Activated naive CD8-positive, alpha-beta T cell treated with anti-CD3 and anti-CD28 coated beads, Interleukin-2, amount 50 U/mL, for 24 hours (primary cell): Measurements from ENCODE around the gene NANOS2.

Experiments
- ATAC-seq: fragments of 150-1000 bp; cut with Tn5 transposase; one replicate; pipeline ENCODE4 v1.10.0; 2021
- DNase-seq: peaks from one replicate; pipeline ENCODE4 v3.0.0; 2021
- H3K27ac Mint-ChIP-seq: one replicate; pipeline ENCODE4 v1.8.0; 2021; ENCODE audit warnings: mild to moderate bottlenecking, mixed read lengths
- H3K27me3 Mint-ChIP-seq: one replicate; pipeline ENCODE4 v1.8.0; 2021; ENCODE audit warnings: mixed read lengths
- H3K36me3 Mint-ChIP-seq: one replicate; pipeline ENCODE4 v1.8.0; 2021; ENCODE audit warnings: low read depth, mixed read lengths
- H3K4me1 Mint-ChIP-seq: one replicate; pipeline ENCODE4 v1.8.0; 2021; ENCODE audit warnings: mixed read lengths
- H3K4me3 Mint-ChIP-seq: one replicate; pipeline ENCODE4 v1.8.0; 2021; ENCODE audit warnings: mild to moderate bottlenecking, moderate library complexity, mixed read lengths
- H3K9me3 Mint-ChIP-seq: one replicate; pipeline ENCODE4 v1.8.0; 2021; ENCODE audit warnings: mixed read lengths

The NANOS2 gene

GRCh38 chr19:45913874-45914830 is at the start of gene NANOS2:
TSS of gene NANOS2 (minus strand) at chr19:45914778. CDS start at chr19:45914693, 85 bp downstream.
- Mint-ChIP-seq H3K4me3 (no peak within 1 kb of the TSS), H3K4me1 (peaks cover 5% of the 10 kb centered on the region), H3K9me3 (no peaks in the 10 kb centered on the region), H3K27me3 (peaks cover 27% of the 10 kb centered on the region), H3K36me3 (no peaks in the 10 kb centered on the region), H3K27ac (no peak within 1 kb of the TSS)
- ATAC-seq, result no peak
- no peak for DNase-seq

GRCh38 chr19:45962021-45962420 is 47.4 kb upstream of the NANOS2 start:
- DNase-seq, result no peak
- Mint-ChIP-seq H3K4me1 (no peaks in the 10 kb centered on the region), H3K27ac (no peak overlapping the region), H3K4me3 (no peak overlapping the region), H3K9me3 (no peaks in the 10 kb centered on the region), H3K36me3 (no peaks in the 10 kb centered on the region), H3K27me3 (peaks cover 57% of the 10 kb centered on the region)
- no peak for ATAC-seq

- ATAC-seq, result no peak
- no peaks in the 10 kb centered on the region for H3K9me3 Mint-ChIP-seq
- no peaks in the 10 kb centered on the region for H3K36me3 Mint-ChIP-seq
- no peaks in the 10 kb centered on the region for H3K4me1 Mint-ChIP-seq
- H3K27me3 Mint-ChIP-seq, result peaks cover 48% of the 10 kb centered on the region
- no peak for DNase-seq
- no peak overlapping the region for H3K4me3 Mint-ChIP-seq
- H3K27ac Mint-ChIP-seq, result no peak overlapping the region
Observed at GRCh38 chr19:45960595-45961235, 46.1 kb upstream of the NANOS2 start.

GRCh38 chr19:45959517-45960025 is 45.0 kb upstream of the NANOS2 start:
- DNase-seq (no peak), ATAC-seq (no peak)
- H3K27me3 Mint-ChIP-seq, result peaks cover 49% of the 10 kb centered on the region
- H3K4me3 Mint-ChIP-seq, result no peak overlapping the region
- H3K27ac Mint-ChIP-seq, result no peak overlapping the region
- H3K36me3 Mint-ChIP-seq, result no peaks in the 10 kb centered on the region
- H3K4me1 Mint-ChIP-seq, result no peaks in the 10 kb centered on the region
- H3K9me3 Mint-ChIP-seq, result no peaks in the 10 kb centered on the region

GRCh38 chr19:45958769-45959516 is 44.4 kb upstream of the NANOS2 start:
- H3K4me3 Mint-ChIP-seq, result no peak overlapping the region
- ATAC-seq (no peak), DNase-seq (no peak)
- H3K9me3 Mint-ChIP-seq, result no peaks in the 10 kb centered on the region
- no peaks in the 10 kb centered on the region for H3K36me3 Mint-ChIP-seq
- no peak overlapping the region for H3K27ac Mint-ChIP-seq
- peaks cover 51% of the 10 kb centered on the region for H3K27me3 Mint-ChIP-seq
- no peaks in the 10 kb centered on the region for H3K4me1 Mint-ChIP-seq

- ATAC-seq, result no peak
- Mint-ChIP-seq H3K4me1 (peaks cover under 1% of the 10 kb centered on the region), H3K4me3 (no peak overlapping the region), H3K27ac (no peak overlapping the region), H3K36me3 (no peaks in the 10 kb centered on the region), H3K9me3 (no peaks in the 10 kb centered on the region), H3K27me3 (peaks cover 52% of the 10 kb centered on the region)
- DNase-seq, result no peak
Observed at GRCh38 chr19:45958320-45958719, 43.7 kb upstream of the NANOS2 start.

- Mint-ChIP-seq H3K36me3 (no peaks in the 10 kb centered on the region), H3K9me3 (no peaks in the 10 kb centered on the region), H3K4me3 (no peak overlapping the region), H3K27me3 (peaks cover 48% of the 10 kb centered on the region), H3K27ac (no peak overlapping the region), H3K4me1 (peaks cover 7% of the 10 kb centered on the region)
- ATAC-seq (no peak), DNase-seq (no peak)
Observed at GRCh38 chr19:45955905-45956608, 41.5 kb upstream of the NANOS2 start.

- Mint-ChIP-seq H3K4me1 (peaks cover 7% of the 10 kb centered on the region), H3K27ac (no peak overlapping the region), H3K4me3 (no peak overlapping the region), H3K36me3 (no peaks in the 10 kb centered on the region), H3K27me3 (peaks cover 33% of the 10 kb centered on the region), H3K9me3 (no peaks in the 10 kb centered on the region)
- ATAC-seq, result no peak
- DNase-seq, result no peak
Observed at GRCh38 chr19:45954156-45954555, 39.6 kb upstream of the NANOS2 start.

GRCh38 chr19:45953676-45954075 is 39.1 kb upstream of the NANOS2 start:
- H3K9me3 Mint-ChIP-seq, result no peaks in the 10 kb centered on the region
- H3K27me3 Mint-ChIP-seq, result peaks cover 31% of the 10 kb centered on the region
- DNase-seq, result no peak
- H3K4me3 Mint-ChIP-seq, result no peak overlapping the region
- no peaks in the 10 kb centered on the region for H3K36me3 Mint-ChIP-seq
- no peak for ATAC-seq
- H3K4me1 Mint-ChIP-seq, result peaks cover 7% of the 10 kb centered on the region
- no peak overlapping the region for H3K27ac Mint-ChIP-seq

GRCh38 chr19:45952686-45953505 is 38.3 kb upstream of the NANOS2 start:
- ATAC-seq, result peak; percentile 28
- H3K27me3 Mint-ChIP-seq, result peaks cover 29% of the 10 kb centered on the region
- no peaks in the 10 kb centered on the region for H3K9me3 Mint-ChIP-seq
- H3K27ac Mint-ChIP-seq, result no peak overlapping the region
- no peaks in the 10 kb centered on the region for H3K36me3 Mint-ChIP-seq
- DNase-seq, result peak; percentile 55
- peak overlapping the region; percentile 69 for H3K4me3 Mint-ChIP-seq
- peaks cover 7% of the 10 kb centered on the region for H3K4me1 Mint-ChIP-seq

GRCh38 chr19:45952341-45952685 is 37.7 kb upstream of the NANOS2 start:
- H3K4me1 Mint-ChIP-seq, result peaks cover 7% of the 10 kb centered on the region
- peak overlapping the region; percentile 69 for H3K4me3 Mint-ChIP-seq
- peaks cover 30% of the 10 kb centered on the region for H3K27me3 Mint-ChIP-seq
- no peak for DNase-seq
- H3K27ac Mint-ChIP-seq, result no peak overlapping the region
- H3K36me3 Mint-ChIP-seq, result no peaks in the 10 kb centered on the region
- H3K9me3 Mint-ChIP-seq, result no peaks in the 10 kb centered on the region
- no peak for ATAC-seq

- H3K4me3 Mint-ChIP-seq, result no peak overlapping the region
- H3K4me1 Mint-ChIP-seq, result peaks cover 2% of the 10 kb centered on the region
- H3K36me3 Mint-ChIP-seq, result no peaks in the 10 kb centered on the region
- H3K27me3 Mint-ChIP-seq, result peaks cover 28% of the 10 kb centered on the region
- DNase-seq (no peak), ATAC-seq (no peak)
- H3K27ac Mint-ChIP-seq, result no peak overlapping the region
- no peaks in the 10 kb centered on the region for H3K9me3 Mint-ChIP-seq
Observed at GRCh38 chr19:45947926-45948325, 33.3 kb upstream of the NANOS2 start.

- Mint-ChIP-seq H3K9me3 (no peaks in the 10 kb centered on the region), H3K4me1 (no peaks in the 10 kb centered on the region), H3K4me3 (no peak overlapping the region), H3K36me3 (no peaks in the 10 kb centered on the region), H3K27ac (no peak overlapping the region), H3K27me3 (peaks cover 46% of the 10 kb centered on the region)
- ATAC-seq, result no peak
- no peak for DNase-seq
Observed at GRCh38 chr19:45940515-45940805, 25.9 kb upstream of the NANOS2 start.
